Sigmoid colon (tissue), 7 donors: ENCODE results near the gene ADCY5. TPM values are rescaled to one million over a fixed set of nuclear protein-coding genes. Genes with fewer than 3 reads are reported as not detected.

Experiments
- DNase-seq: peaks from one replicate; pipeline ENCODE4 v3.0.0-alpha.2; 2019
- H3K27ac ChIP-seq, 4 donors: fragments of 200-600 bp; sonication (generic); one replicate each; pipeline ENCODE4 v1.5.1; 2016 to 2019; ENCODE audit warnings: mild to moderate bottlenecking in 1 of 4
- H3K27me3 ChIP-seq, 3 donors: fragments of 200-600 bp; sonication (generic); one replicate each; pipeline ENCODE4 v1.5.1; 2019; ENCODE audit warnings: mild to moderate bottlenecking in 1 of 3
- H3K36me3 ChIP-seq, 4 donors: fragments of 200-600 bp; sonication (generic); one replicate each; pipeline ENCODE4 v1.5.1; 2016 to 2019
- H3K4me1 ChIP-seq, 4 donors: fragments of 200-600 bp; sonication (generic); one replicate each; pipeline ENCODE4 v1.5.1; 2017 to 2019
- H3K4me3 ChIP-seq, 4 donors: fragments of 200-600 bp; sonication (generic); one replicate each; pipeline ENCODE4 v1.5.1; 2017 to 2019; ENCODE audit warnings: mild to moderate bottlenecking in 2 of 4, moderate library complexity in 1 of 4
- H3K9me3 ChIP-seq, 4 donors: fragments of 200-600 bp in 3 of 4; sonication (generic) in 3 of 4; one replicate each; pipeline versions ENCODE4 v1.5.1 to v1.6.1; 2013 to 2019
- EP300 ChIP-seq, 4 donors: sonication (generic); formaldehyde crosslinking; IDR thresholded peaks; one replicate each; pipeline ENCODE4 v1.6.1; 2017; ENCODE audit warnings: antibody characterized with exemption in 4 of 4
- POLR2A ChIP-seq, 2 donors: fragments of 450-650 bp; IDR thresholded peaks; one replicate each; pipeline ENCODE4 v1.6.1; 2016; ENCODE audit warnings: antibody characterized with exemption in 2 of 2, mild to moderate bottlenecking in 2 of 2, moderate library complexity in 2 of 2
- POLR2AphosphoS5 ChIP-seq, 4 donors: sonication (generic); formaldehyde crosslinking; IDR thresholded peaks; one replicate each; pipeline ENCODE4 v1.6.1; 2017; ENCODE audit warnings: antibody characterized with exemption in 4 of 4
- WGBS, 2 donors: extraction: QIAGEN DNeasy Blood & Tissue Kit; methylation state at CpG; one replicate each; pipeline ENCODE4 v1.1.7; 2013; 5-methylcytosine and 5-hydroxymethylcytosine counted together
- intact Hi-C: fragments of 100-400 bp; cut with DNase I; formaldehyde crosslinking; loops from one replicate; pipeline ENCODE4 v1.15.1; 2023
- polyA plus RNA-seq, 3 donors: library from polyadenylated mRNA; stranded (reverse); fragments of 200-250 nt; gene quantifications; one replicate each; pipeline ENCODE4 v1.2.3, GENCODE V29; 2013
- total RNA-seq, 4 donors: library from RNA; depleted of rRNA; stranded (reverse); fragments of >200 nt; gene quantifications; one replicate each; pipeline ENCODE4 v1.1.0, GENCODE V29; 2016
- TF ChIP-seq, protein P1 (sequence below), 4 experiments: fragments of 450-650 bp in 3 of 4; fragments of 200-600 bp in 1 of 4; IDR thresholded peaks; one replicate each; pipeline ENCODE4 v1.5.1; 2016 to 2019; ENCODE audit warnings: antibody characterized with exemption in 4 of 4, mild to moderate bottlenecking in 3 of 4, moderate library complexity in 2 of 4
- donor health status: healthy with polysubstance abuse.
- donor health status: Bipolar disorder and iron deficiency.
- donor health status: healthy.

The ADCY5 gene
- total and polyA plus RNA-seq, 7 donors: 1.4 to 84.4 (median 39.5) TPM

DNA sequence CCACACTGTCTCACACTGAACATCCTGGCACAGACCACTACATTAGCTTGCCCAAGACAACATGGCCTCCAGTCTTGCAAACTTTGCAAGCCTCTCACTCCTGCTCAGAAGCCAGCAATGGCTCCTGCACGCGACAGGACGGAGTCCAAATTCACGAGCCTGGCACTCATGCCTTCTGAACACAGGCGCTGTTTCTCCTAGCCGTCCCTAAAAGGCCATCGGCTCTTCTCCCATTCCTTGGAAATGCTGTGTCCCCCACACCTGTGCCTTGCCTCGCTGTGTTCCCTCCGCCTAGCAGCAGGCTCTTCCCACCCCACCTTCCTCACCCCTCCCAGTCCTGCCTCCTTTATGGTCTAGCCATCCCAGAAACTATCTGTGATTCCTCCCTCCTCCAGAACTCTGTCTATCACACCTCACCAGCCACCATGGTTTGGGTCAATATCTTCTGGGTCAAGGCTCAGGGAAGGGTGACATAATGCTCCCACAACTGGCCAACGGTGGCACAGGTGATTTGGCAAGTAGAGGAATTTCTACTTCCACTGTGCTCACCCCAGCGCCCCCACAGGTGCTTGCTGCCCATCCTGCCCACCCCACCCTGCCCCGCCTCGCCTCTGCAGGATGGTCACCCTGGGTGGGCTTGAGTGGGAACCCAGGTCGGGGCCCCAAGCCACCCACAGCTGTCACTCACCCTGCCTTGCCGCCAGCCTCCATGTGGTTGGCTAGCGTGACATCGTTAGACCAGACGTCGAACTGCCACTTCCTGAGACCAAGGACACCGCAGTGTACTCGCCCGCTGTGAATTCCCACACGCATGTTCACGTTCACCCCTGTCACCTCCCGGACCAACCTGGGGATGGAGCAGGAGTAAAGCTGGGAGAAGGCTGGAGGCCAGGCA is 120.7 kb downstream of the ADCY5 start:
- peaks cover 0 to 57% (median 52%) of the 10 kb centered on the region in 4 donors for H3K4me1 ChIP-seq
- no peak for DNase-seq
- peaks cover 0 to 49% (median 18%) of the 10 kb centered on the region in 4 donors for H3K36me3 ChIP-seq
- no peak for TF ChIP-seq EP300 (IDR thresholded peaks at IDR 0.05)
- TF ChIP-seq, protein P1, sequence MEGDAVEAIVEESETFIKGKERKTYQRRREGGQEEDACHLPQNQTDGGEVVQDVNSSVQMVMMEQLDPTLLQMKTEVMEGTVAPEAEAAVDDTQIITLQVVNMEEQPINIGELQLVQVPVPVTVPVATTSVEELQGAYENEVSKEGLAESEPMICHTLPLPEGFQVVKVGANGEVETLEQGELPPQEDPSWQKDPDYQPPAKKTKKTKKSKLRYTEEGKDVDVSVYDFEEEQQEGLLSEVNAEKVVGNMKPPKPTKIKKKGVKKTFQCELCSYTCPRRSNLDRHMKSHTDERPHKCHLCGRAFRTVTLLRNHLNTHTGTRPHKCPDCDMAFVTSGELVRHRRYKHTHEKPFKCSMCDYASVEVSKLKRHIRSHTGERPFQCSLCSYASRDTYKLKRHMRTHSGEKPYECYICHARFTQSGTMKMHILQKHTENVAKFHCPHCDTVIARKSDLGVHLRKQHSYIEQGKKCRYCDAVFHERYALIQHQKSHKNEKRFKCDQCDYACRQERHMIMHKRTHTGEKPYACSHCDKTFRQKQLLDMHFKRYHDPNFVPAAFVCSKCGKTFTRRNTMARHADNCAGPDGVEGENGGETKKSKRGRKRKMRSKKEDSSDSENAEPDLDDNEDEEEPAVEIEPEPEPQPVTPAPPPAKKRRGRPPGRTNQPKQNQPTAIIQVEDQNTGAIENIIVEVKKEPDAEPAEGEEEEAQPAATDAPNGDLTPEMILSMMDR (IDR thresholded peaks at IDR 0.05): no peak
- no peak for TF ChIP-seq POLR2AphosphoS5 (IDR thresholded peaks at IDR 0.05)
- no peak for TF ChIP-seq POLR2A (IDR thresholded peaks at IDR 0.05)
- no peak overlapping the region for H3K4me3 ChIP-seq
- no peaks in the 10 kb centered on the region for H3K9me3 ChIP-seq
- no peaks in the 10 kb centered on the region for H3K27me3 ChIP-seq
- peak overlapping the region in 1 of 4 donors; percentile 53 for H3K27ac ChIP-seq
- intact Hi-C loops: loop anchor here (2.0 kb wide), 1 partner anchor 231 kb away; no protein-coding TSS in a partner anchor
- WGBS, 2 donors: 71 to 75% methylated on average over 25 of the region's 25 CpGs

DNA sequence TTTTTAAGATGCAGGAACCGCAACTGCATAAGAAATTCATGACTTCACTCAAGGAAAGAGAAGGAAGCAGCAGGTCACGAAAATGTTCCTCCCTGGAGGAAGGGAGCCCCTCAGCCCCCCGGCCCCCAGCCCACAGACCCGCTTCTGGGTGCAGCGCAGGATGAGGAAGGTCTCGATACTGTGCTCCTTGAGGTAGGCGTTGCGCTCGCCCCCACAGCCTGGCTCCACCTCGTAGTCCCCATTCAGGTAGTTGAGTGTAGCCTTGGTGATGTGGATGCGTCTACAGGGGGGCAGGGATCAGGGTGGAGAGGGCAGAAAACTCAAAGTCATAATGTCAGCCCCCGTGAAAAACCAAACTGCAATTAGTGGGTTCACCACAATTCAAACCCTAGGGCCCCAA is 121.4 kb downstream of the ADCY5 start:
- Histone ChIP-seq H3K9me3 (no peaks in the 10 kb centered on the region), H3K4me3 (no peak overlapping the region), H3K27me3 (no peaks in the 10 kb centered on the region), H3K4me1 (peaks cover 0 to 62% (median 51%) of the 10 kb centered on the region in 4 donors), H3K36me3 (peaks cover 0 to 56% (median 18%) of the 10 kb centered on the region in 4 donors), H3K27ac (no peak overlapping the region)
- no peak for DNase-seq
- intact Hi-C loops: no loop called here
- 73 to 87% methylated on average over 12 of the region's 12 CpGs for WGBS, 2 donors
- TF ChIP-seq POLR2AphosphoS5 (IDR thresholded peaks at IDR 0.05) (no peak), POLR2A (IDR thresholded peaks at IDR 0.05) (no peak), EP300 (IDR thresholded peaks at IDR 0.05) (no peak)
- TF ChIP-seq, protein P1 (IDR thresholded peaks at IDR 0.05): no peak

DNA sequence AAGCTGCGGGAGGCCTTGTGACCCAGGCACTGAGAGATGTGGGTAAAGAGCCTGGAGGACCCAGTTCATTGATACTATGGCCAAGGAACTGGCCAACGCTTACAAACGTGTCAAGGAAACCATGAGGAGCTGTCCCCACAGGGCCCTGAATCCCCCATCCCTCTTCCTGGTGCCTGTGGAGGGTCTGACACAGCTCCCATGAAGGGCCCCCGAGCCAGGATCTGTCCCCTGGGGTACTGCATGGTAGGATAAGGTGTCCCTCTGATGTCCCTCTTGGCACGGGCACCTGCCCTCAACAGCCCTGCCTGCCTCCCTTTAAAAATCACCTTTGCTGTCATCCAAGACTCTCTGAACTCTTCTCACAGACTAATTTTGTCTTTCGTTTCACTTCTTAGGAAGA is 122.4 kb downstream of the ADCY5 start:
- Histone ChIP-seq H3K4me3 (no peak overlapping the region), H3K36me3 (peaks cover 0 to 65% (median 24%) of the 10 kb centered on the region in 4 donors), H3K9me3 (no peaks in the 10 kb centered on the region), H3K4me1 (peaks cover 0 to 53% (median 42%) of the 10 kb centered on the region in 4 donors), H3K27ac (no peak overlapping the region), H3K27me3 (no peaks in the 10 kb centered on the region)
- 84 to 85% methylated on average over 6 of the region's 6 CpGs for WGBS, 2 donors
- TF ChIP-seq POLR2A (IDR thresholded peaks at IDR 0.05) (no peak), POLR2AphosphoS5 (IDR thresholded peaks at IDR 0.05) (no peak), EP300 (IDR thresholded peaks at IDR 0.05) (no peak)
- TF ChIP-seq, protein P1 (IDR thresholded peaks at IDR 0.05): no peak
- DNase-seq: no peak
- intact Hi-C loops: no loop called here

DNA sequence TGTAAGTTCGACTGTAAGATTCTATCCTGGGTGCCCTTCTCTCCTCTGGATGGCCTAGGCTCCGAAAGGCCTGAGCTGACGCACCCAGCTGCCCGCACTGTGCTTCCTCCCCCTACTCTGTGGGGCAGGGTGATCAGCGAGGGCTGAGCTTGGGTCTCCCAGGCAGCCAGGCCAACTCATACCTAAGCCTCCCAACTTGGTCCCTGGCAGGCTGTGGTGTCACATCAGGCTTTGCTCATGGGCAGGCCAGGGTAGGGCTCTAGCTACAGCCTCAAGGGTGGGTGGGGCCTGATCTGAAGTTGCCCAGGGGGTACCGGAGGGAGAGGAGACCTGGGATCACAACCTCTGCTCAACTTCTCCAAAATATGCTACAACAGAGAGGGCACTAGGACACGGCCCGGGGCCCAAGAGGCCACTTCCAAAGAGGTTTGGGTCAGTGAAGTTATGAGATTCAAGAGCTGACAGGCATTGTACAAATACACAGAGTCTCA is 123.1 kb downstream of the ADCY5 start:
- 93% methylated on average over 8 of the region's 8 CpGs for WGBS, 2 donors
- Histone ChIP-seq H3K9me3 (no peaks in the 10 kb centered on the region), H3K4me1 (peaks cover 0 to 46% (median 35%) of the 10 kb centered on the region in 4 donors), H3K27me3 (no peaks in the 10 kb centered on the region), H3K27ac (peak overlapping the region in 1 of 4 donors; percentile 57), H3K4me3 (no peak overlapping the region), H3K36me3 (peaks cover 0 to 72% (median 29%) of the 10 kb centered on the region in 4 donors)
- intact Hi-C loops: no loop called here
- TF ChIP-seq POLR2AphosphoS5 (IDR thresholded peaks at IDR 0.05): no peak
- DNase-seq: no peak
